ENCODE data around the gene TSTD2. TPM values are rescaled to one million over a fixed set of nuclear protein-coding genes. Genes with fewer than 3 reads are reported as not detected.
"Not testable (repeated sequence)": the region's sequence is repeated elsewhere in the genome, so short reads cannot be mapped to it uniquely, and the experiment has no call there.

TSTD2 gene
- total RNA-seq, 1 donor from 2014 or later: 21.4 TPM

DNA sequence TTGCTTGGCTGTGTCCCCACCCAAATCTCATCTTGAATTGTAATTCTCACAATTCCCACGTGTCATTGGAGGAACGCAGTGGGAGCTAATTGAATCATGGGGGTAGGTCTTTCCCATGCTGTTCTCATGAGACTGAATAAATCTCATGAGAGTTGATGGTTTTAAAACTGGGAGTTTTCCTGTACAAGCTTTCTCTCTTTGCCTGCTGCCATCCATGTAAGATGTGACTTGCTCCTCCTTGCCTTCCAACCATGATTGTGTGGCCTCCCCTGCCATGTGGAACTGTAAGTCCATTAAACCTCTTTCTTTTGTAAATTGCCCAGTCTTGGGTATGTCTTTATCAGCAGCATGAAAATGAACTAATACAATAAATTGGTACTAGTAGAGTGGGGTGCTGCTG is 13.1 kb downstream of the TSTD2 start:
- not testable (repeated sequence) for H3K9me3 ChIP-seq (ENCODE audit: control insufficient read depth in 3 of 3, low read length in 3 of 3); H3K4me3 ChIP-seq (ENCODE audit: low read length in 3 of 3); H3K4me1 ChIP-seq (ENCODE audit: control insufficient read depth in 3 of 3, insufficient read depth in 3 of 3, low read length in 3 of 3); H3K27ac ChIP-seq (ENCODE audit: low read depth, low read length); H3K27me3 ChIP-seq (ENCODE audit: control insufficient read depth in 3 of 3, insufficient read depth in 3 of 3, low read length in 3 of 3); H3K9ac ChIP-seq (ENCODE audit: low read depth in 1 of 3, low read length in 3 of 3)
- peaks cover 3 to 39% (median 37%) of the 10 kb centered on the region in 3 donors for H3K36me3 ChIP-seq (ENCODE audit: control insufficient read depth in 3 of 3, insufficient read depth in 3 of 3, low read length in 3 of 3)

- Histone ChIP-seq H3K4me3 (ENCODE audit: low read length in 3 of 3) (no peak overlapping the region), H3K36me3 (ENCODE audit: control insufficient read depth in 3 of 3, insufficient read depth in 3 of 3, low read length in 3 of 3) (peaks cover 2 to 27% (median 25%) of the 10 kb centered on the region in 3 donors), H3K9ac (ENCODE audit: low read depth in 1 of 3, low read length in 3 of 3) (no peak overlapping the region), H3K9me3 (ENCODE audit: control insufficient read depth in 3 of 3, low read length in 3 of 3) (no peaks in the 10 kb centered on the region), H3K27me3 (ENCODE audit: control insufficient read depth in 3 of 3, insufficient read depth in 3 of 3, low read length in 3 of 3) (no peaks in the 10 kb centered on the region), H3K4me1 (ENCODE audit: control insufficient read depth in 3 of 3, insufficient read depth in 3 of 3, low read length in 3 of 3) (peaks cover 0 to 7% (median 5%) of the 10 kb centered on the region in 3 donors), H3K27ac (ENCODE audit: low read depth, low read length) (no peak overlapping the region)
These were observed 15.2 kb downstream of the TSTD2 start for GRCh38 chr9:97617939-97618416.

DNA sequence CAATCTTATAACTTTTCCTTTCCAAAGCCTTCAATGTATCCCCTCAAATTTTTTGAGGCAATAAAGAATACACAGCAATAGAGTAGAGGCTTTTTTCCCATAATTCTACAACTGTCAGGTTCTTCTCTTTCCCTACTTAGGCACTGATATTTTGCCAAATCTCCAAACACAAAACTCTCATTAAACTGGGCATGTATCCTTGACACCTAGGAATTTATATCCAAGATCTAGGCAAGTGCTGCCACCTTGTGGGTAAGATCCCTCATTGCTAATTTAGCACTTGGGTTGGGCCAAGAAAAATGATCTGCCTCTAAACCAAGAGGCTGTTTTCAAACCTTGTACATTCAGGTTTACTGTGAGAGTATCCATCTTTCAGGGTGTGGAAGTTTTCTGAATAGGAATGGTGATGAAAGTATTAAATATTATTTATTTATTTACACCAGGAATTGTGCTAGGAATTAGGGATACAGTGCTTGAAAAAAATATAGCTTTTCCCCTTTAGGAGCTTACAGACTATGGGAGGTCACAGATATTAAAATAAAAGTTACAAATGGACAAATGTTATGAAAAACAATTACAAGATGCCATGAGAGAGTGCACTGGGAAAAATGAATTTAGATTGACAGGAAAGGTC is 17.6 kb downstream of the TSTD2 start:
- Histone ChIP-seq H3K4me1 (ENCODE audit: control insufficient read depth in 3 of 3, insufficient read depth in 3 of 3, low read length in 3 of 3) (peaks cover 0 to 7% (median 5%) of the 10 kb centered on the region in 3 donors), H3K4me3 (ENCODE audit: low read length in 3 of 3) (no peak overlapping the region), H3K36me3 (ENCODE audit: control insufficient read depth in 3 of 3, insufficient read depth in 3 of 3, low read length in 3 of 3) (peaks cover 7 to 32% (median 20%) of the 10 kb centered on the region in 3 donors), H3K27ac (ENCODE audit: low read depth, low read length) (no peak overlapping the region), H3K9ac (ENCODE audit: low read depth in 1 of 3, low read length in 3 of 3) (peak overlapping the region in 1 of 3 donors; percentile 2), H3K9me3 (ENCODE audit: control insufficient read depth in 3 of 3, low read length in 3 of 3) (no peaks in the 10 kb centered on the region), H3K27me3 (ENCODE audit: control insufficient read depth in 3 of 3, insufficient read depth in 3 of 3, low read length in 3 of 3) (no peaks in the 10 kb centered on the region)

GRCh38 chr9:97604901-97605645 is 28.1 kb downstream of the TSTD2 start:
- Histone ChIP-seq H3K36me3 (ENCODE audit: control insufficient read depth in 3 of 3, insufficient read depth in 3 of 3, low read length in 3 of 3) (peaks cover 28 to 47% (median 43%) of the 10 kb centered on the region in 3 donors), H3K4me1 (ENCODE audit: control insufficient read depth in 3 of 3, insufficient read depth in 3 of 3, low read length in 3 of 3) (peaks cover 42 to 52% (median 49%) of the 10 kb centered on the region in 3 donors), H3K9ac (ENCODE audit: low read depth in 1 of 3, low read length in 3 of 3) (peak overlapping the region in 1 of 3 donors; percentile 8), H3K27ac (ENCODE audit: low read depth, low read length) (peak overlapping the region; percentile 64), H3K9me3 (ENCODE audit: control insufficient read depth in 3 of 3, low read length in 3 of 3) (no peaks in the 10 kb centered on the region), H3K27me3 (ENCODE audit: control insufficient read depth in 3 of 3, insufficient read depth in 3 of 3, low read length in 3 of 3) (no peaks in the 10 kb centered on the region), H3K4me3 (ENCODE audit: low read length in 3 of 3) (no peak overlapping the region)

- H3K27me3 ChIP-seq (ENCODE audit: control insufficient read depth in 3 of 3, insufficient read depth in 3 of 3, low read length in 3 of 3): no peaks in the 10 kb centered on the region
- no peaks in the 10 kb centered on the region for H3K9me3 ChIP-seq (ENCODE audit: control insufficient read depth in 3 of 3, low read length in 3 of 3)
- peak overlapping the region; percentile 79 for H3K27ac ChIP-seq (ENCODE audit: low read depth, low read length)
- H3K4me1 ChIP-seq (ENCODE audit: control insufficient read depth in 3 of 3, insufficient read depth in 3 of 3, low read length in 3 of 3): peaks cover 62 to 77% (median 70%) of the 10 kb centered on the region in 3 donors
- H3K36me3 ChIP-seq (ENCODE audit: control insufficient read depth in 3 of 3, insufficient read depth in 3 of 3, low read length in 3 of 3): peaks cover 30 to 51% (median 42%) of the 10 kb centered on the region in 3 donors
- H3K9ac ChIP-seq (ENCODE audit: low read depth in 1 of 3, low read length in 3 of 3): peak overlapping the region; percentile 29 to 73 (median 36)
- H3K4me3 ChIP-seq (ENCODE audit: low read length in 3 of 3): peak overlapping the region in 1 of 3 donors; percentile 49
These were observed 30.7 kb downstream of the TSTD2 start for GRCh38 chr9:97602430-97602829.

- Histone ChIP-seq H3K27me3 (ENCODE audit: control insufficient read depth in 3 of 3, insufficient read depth in 3 of 3, low read length in 3 of 3) (no peaks in the 10 kb centered on the region), H3K27ac (ENCODE audit: low read depth, low read length) (peak overlapping the region; percentile 79), H3K9ac (ENCODE audit: low read depth in 1 of 3, low read length in 3 of 3) (peak overlapping the region; percentile 2 to 80 (median 37)), H3K9me3 (ENCODE audit: control insufficient read depth in 3 of 3, low read length in 3 of 3) (no peaks in the 10 kb centered on the region), H3K4me1 (ENCODE audit: control insufficient read depth in 3 of 3, insufficient read depth in 3 of 3, low read length in 3 of 3) (peaks cover 65 to 83% (median 78%) of the 10 kb centered on the region in 3 donors), H3K4me3 (ENCODE audit: low read length in 3 of 3) (peak overlapping the region; percentile 21 to 49 (median 36)), H3K36me3 (ENCODE audit: control insufficient read depth in 3 of 3, insufficient read depth in 3 of 3, low read length in 3 of 3) (peaks cover 30 to 51% (median 42%) of the 10 kb centered on the region in 3 donors)
These were observed 31.8 kb downstream of the TSTD2 start for GRCh38 chr9:97601228-97601898.

DNA sequence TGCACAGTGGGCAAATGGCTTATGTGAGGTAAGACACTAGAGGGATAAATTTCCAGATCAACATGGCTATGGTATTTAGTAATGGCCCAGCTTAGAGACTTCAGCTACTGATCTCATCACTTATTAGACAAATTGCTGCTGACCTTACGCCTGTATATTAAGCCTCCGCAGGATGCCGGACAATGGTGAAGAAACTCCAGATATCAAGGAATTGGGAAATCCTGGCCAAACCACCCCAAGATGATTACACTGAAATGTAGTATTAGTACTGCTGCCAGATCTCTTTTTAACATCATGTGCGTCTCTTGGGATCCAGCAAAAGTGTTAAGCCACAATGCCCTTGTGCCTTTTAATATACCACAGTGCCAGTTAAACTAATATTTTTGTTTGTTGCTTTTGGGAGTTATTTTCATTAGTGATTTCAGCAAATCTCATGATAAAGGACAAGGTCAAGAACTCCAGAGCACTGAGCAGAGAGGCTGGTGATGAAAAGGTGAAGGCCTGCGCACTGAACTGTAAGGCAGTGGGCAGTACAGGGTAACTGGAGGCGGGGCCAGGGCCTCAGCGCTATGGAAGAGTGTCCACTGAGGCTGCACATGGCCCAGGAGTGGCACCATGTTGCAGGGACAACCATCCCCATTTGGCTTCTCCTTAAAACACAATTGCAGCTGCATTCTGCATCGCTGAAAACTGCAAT is 32.5 kb downstream of the TSTD2 start:
- H3K9me3 ChIP-seq (ENCODE audit: control insufficient read depth in 3 of 3, low read length in 3 of 3): no peaks in the 10 kb centered on the region
- no peaks in the 10 kb centered on the region for H3K27me3 ChIP-seq (ENCODE audit: control insufficient read depth in 3 of 3, insufficient read depth in 3 of 3, low read length in 3 of 3)
- H3K4me3 ChIP-seq (ENCODE audit: low read length in 3 of 3): peak overlapping the region in 1 of 3 donors; percentile 37
- peak overlapping the region in 2 of 3 donors; percentile 11 to 80 for H3K9ac ChIP-seq (ENCODE audit: low read depth in 1 of 3, low read length in 3 of 3)
- peak overlapping the region; percentile 79 for H3K27ac ChIP-seq (ENCODE audit: low read depth, low read length)
- peaks cover 68 to 88% (median 78%) of the 10 kb centered on the region in 3 donors for H3K4me1 ChIP-seq (ENCODE audit: control insufficient read depth in 3 of 3, insufficient read depth in 3 of 3, low read length in 3 of 3)
- peaks cover 30 to 47% (median 40%) of the 10 kb centered on the region in 3 donors for H3K36me3 ChIP-seq (ENCODE audit: control insufficient read depth in 3 of 3, insufficient read depth in 3 of 3, low read length in 3 of 3)

DNA sequence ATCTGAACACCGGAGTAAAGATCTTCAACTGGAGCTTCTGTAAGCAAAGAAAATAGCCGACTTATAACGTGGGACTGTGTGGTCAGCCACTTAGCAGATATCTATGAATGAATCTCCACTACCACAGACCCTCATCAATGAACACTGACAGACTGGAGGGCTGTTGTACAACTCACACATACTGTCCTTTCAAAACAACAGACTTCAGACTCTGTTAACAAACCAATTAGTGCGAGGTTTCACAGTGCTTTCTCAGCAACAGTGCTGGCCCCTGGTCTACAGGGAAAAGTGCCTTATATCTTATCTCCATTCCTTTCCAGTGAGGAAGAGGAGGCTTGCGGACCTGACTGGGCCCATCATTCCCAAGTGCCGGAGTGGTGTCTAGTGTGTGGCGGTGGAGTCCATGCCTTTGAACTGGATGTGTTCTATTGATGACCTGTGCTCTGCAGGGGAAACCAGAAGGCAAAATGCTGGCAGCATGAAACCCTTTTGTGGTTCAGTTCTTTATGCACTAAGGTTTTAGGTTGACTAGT is 33.8 kb downstream of the TSTD2 start:
- peak overlapping the region; percentile 44 for H3K27ac ChIP-seq (ENCODE audit: low read depth, low read length)
- peaks cover 24 to 35% (median 28%) of the 10 kb centered on the region in 3 donors for H3K36me3 ChIP-seq (ENCODE audit: control insufficient read depth in 3 of 3, insufficient read depth in 3 of 3, low read length in 3 of 3)
- H3K4me1 ChIP-seq (ENCODE audit: control insufficient read depth in 3 of 3, insufficient read depth in 3 of 3, low read length in 3 of 3): peaks cover 64 to 84% (median 80%) of the 10 kb centered on the region in 3 donors
- no peaks in the 10 kb centered on the region for H3K9me3 ChIP-seq (ENCODE audit: control insufficient read depth in 3 of 3, low read length in 3 of 3)
- H3K27me3 ChIP-seq (ENCODE audit: control insufficient read depth in 3 of 3, insufficient read depth in 3 of 3, low read length in 3 of 3): no peaks in the 10 kb centered on the region
- no peak overlapping the region for H3K4me3 ChIP-seq (ENCODE audit: low read length in 3 of 3)
- H3K9ac ChIP-seq (ENCODE audit: low read depth in 1 of 3, low read length in 3 of 3): peak overlapping the region in 2 of 3 donors; percentile 12 to 40

All from skeletal muscle tissue (tissue), 4 donors.